Measurements from ENCODE around the gene TTC3. TPM values are rescaled to one million over a fixed set of nuclear protein-coding genes. Genes with fewer than 3 reads are reported as not detected.

TTC3 gene
- total RNA-seq, 1 experiment from 2014 or later, result 68.0 TPM

GRCh38 chr21:37183749-37184148, 110.7 kb downstream of the TTC3 start:
- H3K27me3 Mint-ChIP-seq (ENCODE audit: unreplicated experiment), result no peaks in the 10 kb centered on the region
- intact Hi-C loops (cut with micrococcal nuclease; ENCODE audit: unreplicated experiment), result no loop called here
- no peaks in the 10 kb centered on the region for H3K4me1 Mint-ChIP-seq (ENCODE audit: low read depth, unreplicated experiment)
- no TSS peak for BruUV-seq (replicated peaks)
- TF ChIP-seq CTCF (IDR thresholded peaks at IDR 0.05; ENCODE audit: unreplicated experiment), result no peak
- no peak overlapping the region for H3K27ac Mint-ChIP-seq (ENCODE audit: unreplicated experiment)
- H3K36me3 Mint-ChIP-seq (ENCODE audit: insufficient read depth, unreplicated experiment), result peaks cover 17% of the 10 kb centered on the region
- CTCF ChIA-PET, result no interaction called here
- H3K9me3 Mint-ChIP-seq (ENCODE audit: low read depth, unreplicated experiment), result no peaks in the 10 kb centered on the region
- no peak for DNase-seq
- no peak overlapping the region for H3K4me3 Mint-ChIP-seq (ENCODE audit: low read depth, unreplicated experiment)

GRCh38 chr21:37184784-37185593, 111.9 kb downstream of the TTC3 start:
- Mint-ChIP-seq H3K36me3 (ENCODE audit: insufficient read depth, unreplicated experiment) (peaks cover 14% of the 10 kb centered on the region), H3K9me3 (ENCODE audit: low read depth, unreplicated experiment) (no peaks in the 10 kb centered on the region), H3K27me3 (ENCODE audit: unreplicated experiment) (no peaks in the 10 kb centered on the region), H3K4me1 (ENCODE audit: low read depth, unreplicated experiment) (no peaks in the 10 kb centered on the region), H3K27ac (ENCODE audit: unreplicated experiment) (no peak overlapping the region), H3K4me3 (ENCODE audit: low read depth, unreplicated experiment) (no peak overlapping the region)
- no peak for TF ChIP-seq CTCF (IDR thresholded peaks at IDR 0.05; ENCODE audit: unreplicated experiment)
- no TSS peak for BruUV-seq (replicated peaks)
- no peak for DNase-seq
- intact Hi-C loops (cut with micrococcal nuclease; ENCODE audit: unreplicated experiment), result no loop called here
- CTCF ChIA-PET, result no interaction called here

GRCh38 chr21:37186983-37187382, 113.9 kb downstream of the TTC3 start:
- Mint-ChIP-seq H3K4me3 (ENCODE audit: low read depth, unreplicated experiment) (no peak overlapping the region), H3K27ac (ENCODE audit: unreplicated experiment) (no peak overlapping the region), H3K4me1 (ENCODE audit: low read depth, unreplicated experiment) (no peaks in the 10 kb centered on the region), H3K27me3 (ENCODE audit: unreplicated experiment) (no peaks in the 10 kb centered on the region), H3K9me3 (ENCODE audit: low read depth, unreplicated experiment) (no peaks in the 10 kb centered on the region), H3K36me3 (ENCODE audit: insufficient read depth, unreplicated experiment) (peaks cover 17% of the 10 kb centered on the region)
- DNase-seq, result no peak
- BruUV-seq (replicated peaks), result no TSS peak
- intact Hi-C loops (cut with micrococcal nuclease; ENCODE audit: unreplicated experiment), result no loop called here
- CTCF ChIA-PET, result no interaction called here
- TF ChIP-seq CTCF (IDR thresholded peaks at IDR 0.05; ENCODE audit: unreplicated experiment), result no peak

GRCh38 chr21:37188825-37189224, 115.8 kb downstream of the TTC3 start:
- no peak for DNase-seq
- H3K4me1 Mint-ChIP-seq (ENCODE audit: low read depth, unreplicated experiment), result no peaks in the 10 kb centered on the region
- CTCF ChIA-PET, result no interaction called here
- H3K4me3 Mint-ChIP-seq (ENCODE audit: low read depth, unreplicated experiment), result no peak overlapping the region
- no peaks in the 10 kb centered on the region for H3K27me3 Mint-ChIP-seq (ENCODE audit: unreplicated experiment)
- BruUV-seq (replicated peaks), result no TSS peak
- H3K36me3 Mint-ChIP-seq (ENCODE audit: insufficient read depth, unreplicated experiment), result peaks cover 25% of the 10 kb centered on the region
- intact Hi-C loops (cut with micrococcal nuclease; ENCODE audit: unreplicated experiment), result no loop called here
- no peaks in the 10 kb centered on the region for H3K9me3 Mint-ChIP-seq (ENCODE audit: low read depth, unreplicated experiment)
- no peak for TF ChIP-seq CTCF (IDR thresholded peaks at IDR 0.05; ENCODE audit: unreplicated experiment)
- no peak overlapping the region for H3K27ac Mint-ChIP-seq (ENCODE audit: unreplicated experiment)
